Measurements from ENCODE around the gene ADRM1. TPM values are rescaled to one million over a fixed set of nuclear protein-coding genes. Genes with fewer than 3 reads are reported as not detected.

ADRM1 gene
- total and polyA plus RNA-seq, 10 of the 15 experiments (the other 5 are each of a cell fraction or from before 2014, with no cell fraction given) = 3.4 to 213 (median 95.9) TPM

DNA sequence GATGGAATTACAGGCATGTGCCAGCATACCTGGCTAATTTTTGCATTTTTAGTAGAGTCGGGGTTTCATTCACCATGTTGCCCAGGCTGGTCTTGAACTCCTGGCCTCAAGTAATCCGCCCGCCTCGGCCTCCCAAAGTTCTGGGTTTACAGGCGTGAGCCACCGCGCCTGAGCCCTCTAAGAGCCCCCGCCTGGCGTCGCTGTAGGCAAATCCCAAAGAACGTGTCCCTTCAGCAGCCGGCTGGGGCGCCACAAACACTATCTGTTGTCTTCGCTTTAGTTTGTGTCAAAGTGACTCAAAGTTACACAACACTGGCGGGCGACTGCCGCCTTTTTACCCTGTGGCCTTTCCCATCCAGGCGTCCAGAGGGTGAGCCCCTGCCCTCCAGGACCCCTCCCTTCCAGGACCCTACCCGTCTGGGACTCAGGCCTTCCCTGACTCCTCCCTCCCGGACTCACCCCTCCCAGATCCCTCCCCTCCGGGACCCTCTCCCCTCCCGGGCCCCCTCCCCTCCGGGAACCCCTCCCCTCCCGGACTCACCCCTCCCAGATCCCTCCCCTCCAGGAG is 940 bp upstream of the ADRM1 start (continued):
- TF ChIP-seq YY1 (IDR thresholded peaks at IDR 0.05; ENCODE audit: low read depth, low read length) = peak; percentile 78
- TF ChIP-seq, protein P1, sequence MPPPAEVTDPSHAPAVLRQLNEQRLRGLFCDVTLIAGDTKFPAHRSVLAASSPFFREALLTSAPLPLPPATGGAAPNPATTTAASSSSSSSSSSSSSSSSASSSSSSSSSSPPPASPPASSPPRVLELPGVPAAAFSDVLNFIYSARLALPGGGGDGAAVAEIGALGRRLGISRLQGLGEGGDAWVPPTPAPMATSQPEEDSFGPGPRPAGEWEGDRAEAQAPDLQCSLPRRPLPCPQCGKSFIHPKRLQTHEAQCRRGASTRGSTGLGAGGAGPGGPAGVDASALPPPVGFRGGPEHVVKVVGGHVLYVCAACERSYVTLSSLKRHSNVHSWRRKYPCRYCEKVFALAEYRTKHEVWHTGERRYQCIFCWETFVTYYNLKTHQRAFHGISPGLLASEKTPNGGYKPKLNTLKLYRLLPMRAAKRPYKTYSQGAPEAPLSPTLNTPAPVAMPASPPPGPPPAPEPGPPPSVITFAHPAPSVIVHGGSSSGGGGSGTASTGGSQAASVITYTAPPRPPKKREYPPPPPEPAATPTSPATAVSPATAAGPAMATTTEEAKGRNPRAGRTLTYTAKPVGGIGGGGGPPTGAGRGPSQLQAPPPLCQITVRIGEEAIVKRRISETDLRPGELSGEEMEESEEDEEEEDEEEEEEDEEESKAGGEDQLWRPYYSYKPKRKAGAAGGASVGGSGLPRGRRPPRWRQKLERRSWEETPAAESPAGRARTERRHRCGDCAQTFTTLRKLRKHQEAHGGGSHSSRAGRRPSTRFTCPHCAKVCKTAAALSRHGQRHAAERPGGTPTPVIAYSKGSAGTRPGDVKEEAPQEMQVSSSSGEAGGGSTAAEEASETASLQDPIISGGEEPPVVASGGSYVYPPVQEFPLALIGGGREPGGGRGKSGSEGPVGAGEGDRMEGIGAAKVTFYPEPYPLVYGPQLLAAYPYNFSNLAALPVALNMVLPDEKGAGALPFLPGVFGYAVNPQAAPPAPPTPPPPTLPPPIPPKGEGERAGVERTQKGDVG (CRISPR knock-in tag; IDR thresholded peaks at IDR 0.05) = no peak
- TF ChIP-seq TCF3 (IDR thresholded peaks at IDR 0.05; ENCODE audit: borderline replicate concordance, insufficient read depth, low read depth, low read length) = no peak
- TF ChIP-seq ZBED1 (IDR thresholded peaks at IDR 0.05; ENCODE audit: borderline replicate concordance) = no peak
- TF ChIP-seq MTA2 (IDR thresholded peaks at IDR 0.05; ENCODE audit: low read depth) = 0 out of 2 replicates have a peak, but pooled peaks have one; percentile 47
- no peak for TF ChIP-seq ATF7 (IDR thresholded peaks at IDR 0.05; ENCODE audit: low read depth)
- no peak for TF ChIP-seq FOXM1 (IDR thresholded peaks at IDR 0.05; ENCODE audit: low read depth, low read length)
- TF ChIP-seq PAX8 (IDR thresholded peaks at IDR 0.05) = no peak
- no peak for TF ChIP-seq STAT3 (IDR thresholded peaks at IDR 0.05; ENCODE audit: low read depth, low read length)
- TF ChIP-seq POLR2A (IDR thresholded peaks at IDR 0.05; ENCODE audit: low read depth, low read length) = no peak
- TF ChIP-seq, protein P2, sequence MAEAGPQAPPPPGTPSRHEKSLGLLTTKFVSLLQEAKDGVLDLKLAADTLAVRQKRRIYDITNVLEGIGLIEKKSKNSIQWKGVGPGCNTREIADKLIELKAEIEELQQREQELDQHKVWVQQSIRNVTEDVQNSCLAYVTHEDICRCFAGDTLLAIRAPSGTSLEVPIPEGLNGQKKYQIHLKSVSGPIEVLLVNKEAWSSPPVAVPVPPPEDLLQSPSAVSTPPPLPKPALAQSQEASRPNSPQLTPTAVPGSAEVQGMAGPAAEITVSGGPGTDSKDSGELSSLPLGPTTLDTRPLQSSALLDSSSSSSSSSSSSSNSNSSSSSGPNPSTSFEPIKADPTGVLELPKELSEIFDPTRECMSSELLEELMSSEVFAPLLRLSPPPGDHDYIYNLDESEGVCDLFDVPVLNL (IDR thresholded peaks at IDR 0.05; ENCODE audit: low read depth, low read length) = no peak
- TF ChIP-seq WRNIP1 (IDR thresholded peaks at IDR 0.05; ENCODE audit: borderline replicate concordance, low read depth, low read length) = no peak
- no peak for TF ChIP-seq SUPT20H (IDR thresholded peaks at IDR 0.05; ENCODE audit: borderline replicate concordance, control insufficient read depth, low read depth, low read length)
- TF ChIP-seq PML (IDR thresholded peaks at IDR 0.05; ENCODE audit: low read length) = no peak
- TF ChIP-seq, protein P3, sequence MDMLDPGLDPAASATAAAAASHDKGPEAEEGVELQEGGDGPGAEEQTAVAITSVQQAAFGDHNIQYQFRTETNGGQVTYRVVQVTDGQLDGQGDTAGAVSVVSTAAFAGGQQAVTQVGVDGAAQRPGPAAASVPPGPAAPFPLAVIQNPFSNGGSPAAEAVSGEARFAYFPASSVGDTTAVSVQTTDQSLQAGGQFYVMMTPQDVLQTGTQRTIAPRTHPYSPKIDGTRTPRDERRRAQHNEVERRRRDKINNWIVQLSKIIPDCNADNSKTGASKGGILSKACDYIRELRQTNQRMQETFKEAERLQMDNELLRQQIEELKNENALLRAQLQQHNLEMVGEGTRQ (IDR thresholded peaks at IDR 0.05; ENCODE audit: borderline replicate concordance, low read depth, low read length) = no peak
- TF ChIP-seq FOXK2 (IDR thresholded peaks at IDR 0.05) = peak; percentile 44
- no peak for TF ChIP-seq SIX5 (IDR thresholded peaks at IDR 0.05; ENCODE audit: low read depth, low read length, severe bottlenecking)
- TF ChIP-seq, protein P4, sequence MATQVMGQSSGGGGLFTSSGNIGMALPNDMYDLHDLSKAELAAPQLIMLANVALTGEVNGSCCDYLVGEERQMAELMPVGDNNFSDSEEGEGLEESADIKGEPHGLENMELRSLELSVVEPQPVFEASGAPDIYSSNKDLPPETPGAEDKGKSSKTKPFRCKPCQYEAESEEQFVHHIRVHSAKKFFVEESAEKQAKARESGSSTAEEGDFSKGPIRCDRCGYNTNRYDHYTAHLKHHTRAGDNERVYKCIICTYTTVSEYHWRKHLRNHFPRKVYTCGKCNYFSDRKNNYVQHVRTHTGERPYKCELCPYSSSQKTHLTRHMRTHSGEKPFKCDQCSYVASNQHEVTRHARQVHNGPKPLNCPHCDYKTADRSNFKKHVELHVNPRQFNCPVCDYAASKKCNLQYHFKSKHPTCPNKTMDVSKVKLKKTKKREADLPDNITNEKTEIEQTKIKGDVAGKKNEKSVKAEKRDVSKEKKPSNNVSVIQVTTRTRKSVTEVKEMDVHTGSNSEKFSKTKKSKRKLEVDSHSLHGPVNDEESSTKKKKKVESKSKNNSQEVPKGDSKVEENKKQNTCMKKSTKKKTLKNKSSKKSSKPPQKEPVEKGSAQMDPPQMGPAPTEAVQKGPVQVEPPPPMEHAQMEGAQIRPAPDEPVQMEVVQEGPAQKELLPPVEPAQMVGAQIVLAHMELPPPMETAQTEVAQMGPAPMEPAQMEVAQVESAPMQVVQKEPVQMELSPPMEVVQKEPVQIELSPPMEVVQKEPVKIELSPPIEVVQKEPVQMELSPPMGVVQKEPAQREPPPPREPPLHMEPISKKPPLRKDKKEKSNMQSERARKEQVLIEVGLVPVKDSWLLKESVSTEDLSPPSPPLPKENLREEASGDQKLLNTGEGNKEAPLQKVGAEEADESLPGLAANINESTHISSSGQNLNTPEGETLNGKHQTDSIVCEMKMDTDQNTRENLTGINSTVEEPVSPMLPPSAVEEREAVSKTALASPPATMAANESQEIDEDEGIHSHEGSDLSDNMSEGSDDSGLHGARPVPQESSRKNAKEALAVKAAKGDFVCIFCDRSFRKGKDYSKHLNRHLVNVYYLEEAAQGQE (IDR thresholded peaks at IDR 0.05; ENCODE audit: low read depth, low read length) = no peak
- TF ChIP-seq, protein P5, sequence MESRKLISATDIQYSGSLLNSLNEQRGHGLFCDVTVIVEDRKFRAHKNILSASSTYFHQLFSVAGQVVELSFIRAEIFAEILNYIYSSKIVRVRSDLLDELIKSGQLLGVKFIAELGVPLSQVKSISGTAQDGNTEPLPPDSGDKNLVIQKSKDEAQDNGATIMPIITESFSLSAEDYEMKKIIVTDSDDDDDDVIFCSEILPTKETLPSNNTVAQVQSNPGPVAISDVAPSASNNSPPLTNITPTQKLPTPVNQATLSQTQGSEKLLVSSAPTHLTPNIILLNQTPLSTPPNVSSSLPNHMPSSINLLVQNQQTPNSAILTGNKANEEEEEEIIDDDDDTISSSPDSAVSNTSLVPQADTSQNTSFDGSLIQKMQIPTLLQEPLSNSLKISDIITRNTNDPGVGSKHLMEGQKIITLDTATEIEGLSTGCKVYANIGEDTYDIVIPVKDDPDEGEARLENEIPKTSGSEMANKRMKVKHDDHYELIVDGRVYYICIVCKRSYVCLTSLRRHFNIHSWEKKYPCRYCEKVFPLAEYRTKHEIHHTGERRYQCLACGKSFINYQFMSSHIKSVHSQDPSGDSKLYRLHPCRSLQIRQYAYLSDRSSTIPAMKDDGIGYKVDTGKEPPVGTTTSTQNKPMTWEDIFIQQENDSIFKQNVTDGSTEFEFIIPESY (IDR thresholded peaks at IDR 0.05) = no peak
- no peak for TF ChIP-seq JUNB (IDR thresholded peaks at IDR 0.05)
- TF ChIP-seq JUND (IDR thresholded peaks at IDR 0.05; ENCODE audit: low read depth, low read length) = no peak
